Liver (tissue), 9 donors: ENCODE results near the gene LTN1. TPM values are rescaled to one million over a fixed set of nuclear protein-coding genes. Genes with fewer than 3 reads are reported as not detected.

Source experiments
- DNase-seq: peaks from one replicate; pipeline ENCODE4 v3.0.0-alpha.2; 2017; ENCODE audit warnings: low spot score
- H3K27ac ChIP-seq, 2 donors: one replicate each; pipeline ENCODE4 v1.7.0; 2013; ENCODE audit warnings: inconsistent platforms in 2 of 2, low read length in 2 of 2, control low read depth in 1 of 2, low read depth in 1 of 2, mild to moderate bottlenecking in 1 of 2
- H3K27me3 ChIP-seq, 4 donors: one replicate each; pipeline versions ENCODE4 v1.6.1 to v1.7.0; 2013; ENCODE audit warnings: low read length in 3 of 4, inconsistent platforms in 1 of 4, mild to moderate bottlenecking in 1 of 4, moderate library complexity in 1 of 4; ENCODE audit not compliant: control insufficient read depth in 4 of 4, insufficient read depth in 4 of 4
- H3K36me3 ChIP-seq, 4 donors: one replicate each; pipeline versions ENCODE4 v1.6.1 to v1.7.0; 2013; ENCODE audit warnings: low read length in 3 of 4, mild to moderate bottlenecking in 3 of 4, low read depth in 1 of 4, moderate library complexity in 1 of 4; ENCODE audit not compliant: control insufficient read depth in 4 of 4, insufficient read depth in 3 of 4
- H3K4me1 ChIP-seq, 4 donors: one replicate each; pipeline versions ENCODE4 v1.6.1 to v1.7.0; 2013; ENCODE audit warnings: low read length in 3 of 4, mild to moderate bottlenecking in 3 of 4, moderate library complexity in 1 of 4; ENCODE audit not compliant: control insufficient read depth in 4 of 4, insufficient read depth in 4 of 4
- H3K4me3 ChIP-seq, 3 donors: one replicate each; pipeline versions ENCODE4 v1.6.1 to v1.7.0; 2013; ENCODE audit warnings: low read length in 3 of 3, control low read depth in 1 of 3, low read depth in 1 of 3, mild to moderate bottlenecking in 1 of 3
- H3K9ac ChIP-seq, 2 donors: one replicate each; pipeline ENCODE4 v1.7.0; 2013; ENCODE audit warnings: low read length in 2 of 2, mild to moderate bottlenecking in 2 of 2, moderate library complexity in 2 of 2, control low read depth in 1 of 2, low read depth in 1 of 2
- H3K9me3 ChIP-seq, 4 donors: one replicate each; pipeline versions ENCODE4 v1.6.1 to v1.7.0; 2013; ENCODE audit warnings: low read length in 3 of 4; ENCODE audit not compliant: control insufficient read depth in 4 of 4
- ATF3 ChIP-seq: IDR thresholded peaks from 2 replicates; pipeline ENCODE4 v1.6.1; 2016; ENCODE audit warnings: antibody characterized with exemption
- EGR1 ChIP-seq, 2 donors: IDR thresholded peaks; 2 replicates each; pipeline ENCODE4 v1.6.1; 2016 to 2018; ENCODE audit warnings: antibody characterized with exemption in 2 of 2, low read depth in 2 of 2
- FOXA1 ChIP-seq: IDR thresholded peaks from 2 replicates; pipeline ENCODE4 v1.6.1; 2016; ENCODE audit warnings: antibody characterized with exemption
- FOXA2 ChIP-seq: IDR thresholded peaks from 2 replicates; pipeline ENCODE4 v1.6.1; 2016; ENCODE audit warnings: antibody characterized with exemption
- GABPA ChIP-seq, 2 donors: IDR thresholded peaks in 1 of 2; conservative IDR thresholded peaks in 1 of 2; 2 replicates each; pipeline ENCODE4 v1.6.1; 2016; ENCODE audit warnings: antibody characterized with exemption in 2 of 2, mild to moderate bottlenecking in 1 of 2, moderate library complexity in 1 of 2
- HNF4A ChIP-seq, 2 donors: conservative IDR thresholded peaks; 2 replicates each; pipeline ENCODE4 v1.6.1; 2016; ENCODE audit warnings: antibody characterized with exemption in 2 of 2, mild to moderate bottlenecking in 2 of 2
- HNF4G ChIP-seq: IDR thresholded peaks from 2 replicates; pipeline ENCODE4 v1.6.1; 2016; ENCODE audit warnings: antibody characterized with exemption
- JUND ChIP-seq, 2 donors: IDR thresholded peaks; 2 replicates each; pipeline ENCODE4 v1.6.1; 2016; ENCODE audit warnings: antibody characterized with exemption in 2 of 2
- MAX ChIP-seq: IDR thresholded peaks from 2 replicates; pipeline ENCODE4 v1.6.1; 2016; ENCODE audit warnings: antibody characterized with exemption
- NR2F2 ChIP-seq: IDR thresholded peaks from 2 replicates; pipeline ENCODE4 v1.6.1; 2016; ENCODE audit warnings: antibody characterized with exemption
- RAD21 ChIP-seq, 2 donors: IDR thresholded peaks; 2 replicates each; pipeline ENCODE4 v1.6.1; 2016; ENCODE audit warnings: antibody characterized with exemption in 2 of 2, mild to moderate bottlenecking in 2 of 2
- REST ChIP-seq: IDR thresholded peaks from 2 replicates; pipeline ENCODE4 v1.6.1; 2016; ENCODE audit warnings: antibody characterized with exemption, mild to moderate bottlenecking
- RXRA ChIP-seq, 2 donors: IDR thresholded peaks; 2 replicates each; pipeline ENCODE4 v1.6.1; 2017 to 2018; ENCODE audit warnings: antibody characterized with exemption in 2 of 2, mild to moderate bottlenecking in 1 of 2
- SP1 ChIP-seq: IDR thresholded peaks from 2 replicates; pipeline ENCODE4 v1.6.1; 2018; ENCODE audit warnings: antibody characterized with exemption, mild to moderate bottlenecking
- TAF1 ChIP-seq: conservative IDR thresholded peaks from 2 replicates; pipeline ENCODE4 v1.6.1; 2016; ENCODE audit warnings: antibody characterized with exemption, mild to moderate bottlenecking
- YY1 ChIP-seq: IDR thresholded peaks from 2 replicates; pipeline ENCODE4 v1.6.1; 2016; ENCODE audit warnings: antibody characterized with exemption, mild to moderate bottlenecking
- ZBTB33 ChIP-seq: IDR thresholded peaks from 2 replicates; pipeline ENCODE4 v1.6.1; 2016; ENCODE audit warnings: antibody characterized with exemption
- WGBS: extraction: QIAGEN DNeasy Blood & Tissue Kit; methylation state at CpG from one replicate; pipeline ENCODE4 v1.1.7; 2013; 5-methylcytosine and 5-hydroxymethylcytosine counted together
- polyA plus RNA-seq, 2 donors: library from polyadenylated mRNA; stranded (reverse) in 1 of 2; unstranded in 1 of 2; fragments of 200-250 nt in 1 of 2; fragments of >200 nt in 1 of 2; fragmentation: Nextera tagmentation in 1 of 2; extraction: Ambion mirVana in 1 of 2; gene quantifications; one replicate each; pipeline versions ENCODE4 v1.2.1 to v1.2.3, GENCODE V29; 2013 to 2015
- total RNA-seq, 2 donors: library from RNA; depleted of rRNA; stranded (reverse); fragments of >200 nt; gene quantifications; one replicate each; pipeline ENCODE4 v1.2.3, GENCODE V29; 2014
- donor health status: healthy.
- donor health status: healthy.
- donor health status: healthy.
- donor health status: healthy.
- donor health status: healthy.

LTN1 gene
- total and polyA plus RNA-seq, 4 donors = 3.9 to 22.1 (median 9.6) TPM

- DNase-seq = no peak
These were observed 32.6 kb upstream of the LTN1 start for GRCh38 chr21:29025328-29025713.

GRCh38 chr21:29024474-29025327, 32.0 kb upstream of the LTN1 start, which contains the start of gene USP16:
TSS of gene USP16 (plus strand) at chr21:29024668. CDS start at chr21:29027914, 3,246 bp downstream.
- Histone ChIP-seq H3K27ac (peak within 1 kb of the TSS; percentile 98 to 99), H3K9ac (peak within 1 kb of the TSS; percentile 97 to 99), H3K36me3 (no peaks in the 10 kb centered on the region), H3K4me3 (peak within 1 kb of the TSS; percentile 75 to 99 (median 96)), H3K9me3 (no peaks in the 10 kb centered on the region), H3K4me1 (peaks cover 3 to 15% (median 10%) of the 10 kb centered on the region in 4 donors), H3K27me3 (no peaks in the 10 kb centered on the region)
- WGBS = under 1% methylated on average over 48 of the region's 48 CpGs
- peak; percentile 98 for DNase-seq
- TF ChIP-seq RAD21 (IDR thresholded peaks at IDR 0.05) (peak in 1 of 2 donors; percentile 53), JUND (IDR thresholded peaks at IDR 0.05) (peak in 1 of 2 donors; percentile 24), SP1 (peak; percentile 97), NR2F2 (peak; percentile 98), HNF4A (conservative IDR thresholded peaks at IDR 0.05) (peak; percentile 79 to 82), FOXA1 (no peak), ZBTB33 (peak; percentile 81), ATF3 (peak; percentile 25), GABPA (IDR thresholded peaks at IDR 0.05 in 1 of 2, conservative IDR thresholded peaks at IDR 0.05 in 1 of 2) (peak; percentile 82 to 96), HNF4G (no peak), EGR1 (IDR thresholded peaks at IDR 0.05; ENCODE audit: low read depth in 2 of 2) (no peak), RXRA (IDR thresholded peaks at IDR 0.05) (peak; percentile 62 to 82), TAF1 (peak; percentile 33), FOXA2 (no peak), YY1 (peak; percentile 74), REST (peak; percentile 21)

More at GRCh38 chr21:29025328-29025713, 32.6 kb upstream of the LTN1 start:
- TF ChIP-seq HNF4A (conservative IDR thresholded peaks at IDR 0.05) (no peak), ZBTB33 (no peak), FOXA1 (no peak), MAX (no peak), ATF3 (no peak), GABPA (IDR thresholded peaks at IDR 0.05 in 1 of 2, conservative IDR thresholded peaks at IDR 0.05 in 1 of 2) (no peak), FOXA2 (no peak), SP1 (no peak), TAF1 (no peak), HNF4G (no peak), RXRA (IDR thresholded peaks at IDR 0.05) (no peak)
- peak overlapping the region; percentile 98 to 99 for H3K27ac ChIP-seq
- 2% methylated on average over 6 of the region's 6 CpGs for WGBS
- H3K4me1 ChIP-seq = peaks cover 0 to 12% (median 10%) of the 10 kb centered on the region in 4 donors
- no peaks in the 10 kb centered on the region for H3K36me3 ChIP-seq
- no peaks in the 10 kb centered on the region for H3K9me3 ChIP-seq
- peak overlapping the region; percentile 75 to 99 (median 96) for H3K4me3 ChIP-seq
- peak overlapping the region; percentile 97 to 99 for H3K9ac ChIP-seq
- H3K27me3 ChIP-seq = no peaks in the 10 kb centered on the region
